ENCODE results near the gene HELZ2. TPM values are rescaled to one million over a fixed set of nuclear protein-coding genes. Genes with fewer than 3 reads are reported as not detected.

The HELZ2 gene
- total RNA-seq, 1 experiment from 2014 or later = 27.9 TPM

GRCh38 chr20:63546256-63546955 is 27.6 kb downstream of the HELZ2 start:
- Mint-ChIP-seq H3K27ac (no peak overlapping the region), H3K9me3 (no peaks in the 10 kb centered on the region), H3K4me3 (no peak overlapping the region), H3K36me3 (ENCODE audit: insufficient read depth in 1 of 3, low read depth in 3 of 3) (no peaks in the 10 kb centered on the region; a peak in 1 of 7 replicates), H3K4me1 (peaks cover 12 to 30% of the 10 kb centered on the region in 2 experiments), H3K27me3 (ENCODE audit: low read depth) (no peaks in the 10 kb centered on the region)
- Histone ChIP-seq H2AK5ac (ENCODE audit: insufficient read length, low read length) (no peak overlapping the region), H3K79me1 (ENCODE audit: insufficient read depth, low read depth, low read length, poor library complexity, severe bottlenecking) (no peaks in the 10 kb centered on the region), H3K23ac (ENCODE audit: insufficient read length, low read depth, low read length) (no peak overlapping the region), H3K56ac (ENCODE audit: insufficient read length, low read depth, low read length) (no peak overlapping the region), H2BK12ac (ENCODE audit: insufficient read length, low read depth, low read length) (no peak overlapping the region), H3K79me2 (ENCODE audit: insufficient read depth, low read length) (no peaks in the 10 kb centered on the region), H2BK15ac (ENCODE audit: low read depth, low read length) (no peak overlapping the region), H2BK20ac (ENCODE audit: low read depth, low read length, poor library complexity, severe bottlenecking) (no peak overlapping the region), H3K18ac (ENCODE audit: insufficient read length, low read depth, low read length) (no peak overlapping the region), H2BK5ac (ENCODE audit: insufficient read length, low read length) (no peak overlapping the region), H3K9ac (ENCODE audit: extremely low read depth, insufficient read length, low read length) (no peak overlapping the region), H3K4ac (ENCODE audit: low read depth, low read length) (no peak overlapping the region), H4K8ac (replicated peaks; ENCODE audit: insufficient read length, low read depth, low read length) (no peak overlapping the region), H3K23me2 (ENCODE audit: insufficient read length, low read depth, low read length, poor library complexity, severe bottlenecking) (no peaks in the 10 kb centered on the region), H4K20me1 (ENCODE audit: control insufficient read depth, insufficient read depth, insufficient read length) (peaks cover 3% of the 10 kb centered on the region), H4K91ac (ENCODE audit: insufficient read length, low read depth, low read length) (no peak overlapping the region), H3K9me3 (ENCODE audit: control insufficient read depth, low read depth, low read length) (no peaks in the 10 kb centered on the region), H3K4me1 (ENCODE audit: insufficient read depth, low read length) (no peaks in the 10 kb centered on the region; the same call in 1 of the 2 replicates), H3T11ph (ENCODE audit: low read length) (no peak overlapping the region), H2AFZ (ENCODE audit: low read length) (no peak overlapping the region), H3K27ac (ENCODE audit: insufficient read length, low read depth, low read length) (no peak overlapping the region), H2BK120ac (ENCODE audit: low read depth, low read length, poor library complexity, severe bottlenecking) (no peak overlapping the region), H3K14ac (ENCODE audit: insufficient read depth, low read length) (no peak overlapping the region), H3K4me2 (ENCODE audit: insufficient read depth, insufficient read length, low read length) (no peak overlapping the region), H3K27me3 (ENCODE audit: insufficient read depth, low read length) (no peaks in the 10 kb centered on the region), H4K5ac (ENCODE audit: insufficient read length, low read depth, low read length) (no peak overlapping the region)
- no peak for DNase-seq
- TF ChIP-seq CTCF (conservative IDR thresholded peaks at IDR 0.05) = no peak
- WGBS (ENCODE audit: extremely low coverage, insufficient read length, low lambda C conversion rate) = no CpG with 5 or more reads among the region's 20 CpGs
